HEK293T (cell line): ENCODE data around the gene TMEM254.

ENCODE experiments used
- CTCF ChIA-PET: fragments of 350-600 bp; formaldehyde crosslinking; extraction: SDS; loops from one replicate; lab custom pipeline; 2021; ENCODE audit warnings: antibody characterized with exemption, inconsistent platforms; lab: Yijun Ruan, JAX
- POLR2A ChIA-PET: fragments of 350-600 bp; formaldehyde crosslinking; extraction: SDS; loops from one replicate; lab custom pipeline; 2020; ENCODE audit warnings: antibody characterized with exemption, inconsistent platforms; lab: Yijun Ruan, JAX
- DNase-seq: peaks from one replicate; pipeline ENCODE4 v3.0.0; 2012; ENCODE audit warnings: mixed read lengths; ENCODE audit errors: extremely low spot score
- BHLHE40 ChIP-seq: fragments of 450-650 bp; IDR thresholded peaks from 2 replicates; pipeline ENCODE4 v1.6.1; 2016; ENCODE audit warnings: mild to moderate bottlenecking, moderate library complexity, borderline replicate concordance
- CTBP1 ChIP-seq: fragments of 450-650 bp; IDR thresholded peaks from 2 replicates; pipeline ENCODE4 v1.6.1; 2016; ENCODE audit warnings: borderline replicate concordance
- FOXA1 ChIP-seq: fragments of 450-650 bp; IDR thresholded peaks from 2 replicates; pipeline ENCODE4 v1.6.1; 2016; ENCODE audit warnings: mild to moderate bottlenecking
- FOXK2 ChIP-seq: fragments of 450-650 bp; IDR thresholded peaks from 2 replicates; pipeline ENCODE4 v1.6.1; 2016; ENCODE audit warnings: mild to moderate bottlenecking
- HDGF ChIP-seq: fragments of 450-650 bp; IDR thresholded peaks from 2 replicates; pipeline ENCODE4 v1.6.1; 2017; ENCODE audit warnings: antibody characterized with exemption, borderline replicate concordance
- LEF1 ChIP-seq: fragments of 450-650 bp; IDR thresholded peaks from 2 replicates; pipeline ENCODE4 v1.6.1; 2017; ENCODE audit warnings: mild to moderate bottlenecking, borderline replicate concordance
- SP1 ChIP-seq: fragments of 450-650 bp; IDR thresholded peaks from 2 replicates; pipeline ENCODE4 v1.6.1; 2017
- TARDBP ChIP-seq: fragments of 450-650 bp; IDR thresholded peaks from 2 replicates; pipeline ENCODE4 v1.6.1; 2016

TMEM254 gene

GRCh38 chr10:80141696-80142460, 63.4 kb downstream of the TMEM254 start:
- POLR2A ChIA-PET, result no interaction called here
- no peak for TF ChIP-seq BHLHE40
- no peak for TF ChIP-seq FOXK2
- TF ChIP-seq TARDBP, result no peak
- TF ChIP-seq FOXA1, result no peak
- no peak for TF ChIP-seq HDGF
- no peak for TF ChIP-seq SP1
- no peak for TF ChIP-seq CTBP1
- no peak for TF ChIP-seq LEF1
- DNase-seq, result no peak
- CTCF ChIA-PET, result no interaction called here
